GM12878 (cell line): ENCODE measurements around the gene ABHD2. TPM values are rescaled to one million over a fixed set of nuclear protein-coding genes. Genes with fewer than 3 reads are reported as not detected.

Experiments
- ATAC-seq: fragments of 200-7000 bp; cut with Tn5 transposase; 3 replicates; pipeline ENCODE4 v1.9.1; 2020; ENCODE audit warnings: mild to moderate bottlenecking, moderate library complexity
- BruUV-seq: library from RNA; stranded (reverse); fragments of 400-500 nt; replicated peaks from 2 replicates; lab custom pipeline; 2021; lab: Mats Ljungman, UMichigan
- CTCF ChIA-PET: fragments of 300-600 bp; sonication (Branson Sonifier 250); formaldehyde crosslinking; extraction: SDS; loops from one replicate; lab custom pipeline; 2021; ENCODE audit warnings: inconsistent platforms; lab: Yijun Ruan, JAX
- POLR2A ChIA-PET: fragments of 350-600 bp; formaldehyde crosslinking; extraction: SDS; loops from one replicate; lab custom pipeline; 2021; ENCODE audit warnings: inconsistent platforms; lab: Charles Lee
- RAD21 ChIA-PET: fragments of 300-600 bp; sonication (Branson Sonifier 250); formaldehyde crosslinking; loops from one replicate; lab custom pipeline; 2023; ENCODE audit warnings: antibody characterized with exemption; ENCODE audit not compliant: unreplicated experiment; lab: Charles Lee
- SMC1A ChIA-PET: fragments of 300-600 bp; sonication (Branson Sonifier 250); formaldehyde crosslinking; loops from one replicate; lab custom pipeline; 2023; ENCODE audit not compliant: unreplicated experiment, uncharacterized antibody; lab: Charles Lee
- DNase-seq: peaks from one replicate; pipeline ENCODE4 v3.0.0-alpha.2; 2011; ENCODE audit warnings: low read depth, low spot score
- FAIRE-seq: peaks from 3 replicates; lab custom pipeline; 2011; peaks lifted over from hg19 to GRCh38; lab: Jason Lieb, UNC
- H2AFZ ChIP-seq: 2 replicates; pipeline ENCODE4 v1.6.0; 2011; ENCODE audit warnings: low read depth, low read length, control low read depth; ENCODE audit not compliant: control insufficient read depth
- H3K27ac ChIP-seq: 2 replicates; pipeline ENCODE4 v1.5.1; 2011; ENCODE audit warnings: control low read depth; ENCODE audit not compliant: control insufficient read depth, insufficient read depth
- H3K27me3 ChIP-seq, 2 experiments: replicated peaks in 1 of 2; 2 replicates each; pipeline versions ENCODE4 v1.6.0 to v1.6.1; 2011; ENCODE audit warnings: low read length in 1 of 2; ENCODE audit not compliant: control insufficient read depth in 2 of 2, insufficient read depth in 2 of 2
- H3K36me3 ChIP-seq, 2 experiments: 2 replicates each; pipeline ENCODE4 v1.5.1; 2011; ENCODE audit warnings: low read length in 1 of 2; ENCODE audit not compliant: control insufficient read depth in 2 of 2, insufficient read depth in 2 of 2
- H3K4me1 ChIP-seq: 2 replicates; pipeline ENCODE4 v1.6.1; 2011; ENCODE audit warnings: mild to moderate bottlenecking, low read length, moderate library complexity, mixed read lengths; ENCODE audit not compliant: control insufficient read depth, insufficient read depth
- H3K4me2 ChIP-seq: 2 replicates; pipeline ENCODE4 v1.6.0; 2011; ENCODE audit warnings: control low read depth; ENCODE audit not compliant: control insufficient read depth, insufficient read depth
- H3K4me3 ChIP-seq: fragments of 200-600 bp; sonication (generic); 2 replicates; pipeline ENCODE4 v1.5.1; 2016
- H3K79me2 ChIP-seq: 2 replicates; pipeline ENCODE4 v1.6.0; 2011; ENCODE audit warnings: low read length; ENCODE audit not compliant: control insufficient read depth, insufficient read depth
- H3K9ac ChIP-seq: 2 replicates; pipeline ENCODE4 v1.8.0; 2011; ENCODE audit warnings: low read length, control low read depth, mixed read lengths; ENCODE audit not compliant: control insufficient read depth, insufficient read depth
- H3K9me3 ChIP-seq: replicated peaks from 3 replicates; pipeline ENCODE4 v1.5.1; 2011; ENCODE audit warnings: mild to moderate bottlenecking, low read length; ENCODE audit not compliant: control insufficient read depth, insufficient read depth
- H4K20me1 ChIP-seq: 2 replicates; pipeline ENCODE4 v1.6.0; 2011; ENCODE audit not compliant: control insufficient read depth, insufficient read depth
- HDAC2 ChIP-seq: fragments of 200-600 bp; sonication (generic); IDR thresholded peaks from 2 replicates; pipeline ENCODE4 v1.6.1; 2017
- NBN ChIP-seq: fragments of 450-650 bp; IDR thresholded peaks from 2 replicates; pipeline ENCODE4 v1.6.1; 2016
- SMAD1 ChIP-seq: fragments of 450-650 bp; IDR thresholded peaks from 2 replicates; pipeline ENCODE4 v1.6.1; 2018; ENCODE audit warnings: mild to moderate bottlenecking, low read depth; ENCODE audit not compliant: partially characterized antibody
- SRF ChIP-seq, 2 experiments: IDR thresholded peaks; 2 replicates each; pipeline ENCODE4 v1.6.1; 2011; ENCODE audit warnings: low read depth in 2 of 2, low read length in 2 of 2, mild to moderate bottlenecking in 1 of 2, moderate library complexity in 1 of 2
- TCF3 ChIP-seq: IDR thresholded peaks from 2 replicates; pipeline ENCODE4 v1.6.1; 2012; ENCODE audit warnings: low read depth, mild to moderate bottlenecking, low read length, borderline replicate concordance; ENCODE audit not compliant: insufficient read depth
- WGBS: methylation state at CpG from one replicate; pipeline ENCODE4 v1.1.6; 2016; ENCODE audit warnings: low lambda C conversion rate; ENCODE audit not compliant: insufficient replicate concordance, insufficient coverage; ENCODE audit errors: missing lambda C conversion rate; 5-methylcytosine and 5-hydroxymethylcytosine counted together
- in situ Hi-C: fragments of 300-500 bp; cut with MboI; formaldehyde crosslinking; loops from 9 replicates; pipeline ENCODE4 v1.14.3; 2018; ENCODE audit warnings: mixed read lengths
- intact Hi-C: fragments of 100-400 bp; cut with micrococcal nuclease; formaldehyde crosslinking; loops from one replicate; pipeline ENCODE4 v1.14.2; 2022; ENCODE audit not compliant: unreplicated experiment
- polyA plus RNA-seq, 11 experiments: library from polyadenylated mRNA; depleted of rRNA in 4 of 11; unstranded in 6 of 11; stranded (reverse) in 5 of 11; fragments of >200 nt; fragmentation: Nextera tagmentation in 4 of 11; fragmentation: Illumina TruSeq in 1 of 11; extraction: Ambion mirVana in 4 of 11; extraction: Trizol in 1 of 11; gene quantifications; 1 replicate in 1 of 11; 2 replicates in 10 of 11; pipeline versions ENCODE4 v1.2.1 to v1.2.3, GENCODE V29; 2011 to 2016; ENCODE audit warnings: inconsistent platforms in 2 of 11, missing spikeins in 2 of 11, low read depth in 1 of 11
- total RNA-seq, 4 experiments: library from RNA; depleted of rRNA in 3 of 4; stranded (reverse); fragments of >200 nt in 3 of 4; fragmentation: Illumina TruSeq in 1 of 4; extraction: Trizol in 1 of 4; gene quantifications; 2 replicates each; pipeline versions ENCODE4 v1.2.1 to v1.2.3, GENCODE V29; 2013 to 2021
- TF ChIP-seq, protein P1 (sequence below): fragments of 450-650 bp; IDR thresholded peaks from 2 replicates; pipeline ENCODE4 v1.6.1; 2018; ENCODE audit warnings: mild to moderate bottlenecking, low read depth, moderate library complexity; ENCODE audit not compliant: partially characterized antibody
- TF ChIP-seq, protein P2 (sequence below): fragments of 450-650 bp; IDR thresholded peaks from 2 replicates; pipeline ENCODE4 v1.6.1; 2017; ENCODE audit warnings: mild to moderate bottlenecking, moderate library complexity

The ABHD2 gene
- total and polyA plus RNA-seq, 10 of the 15 experiments (the other 5 are each of a cell fraction or from before 2014, with no cell fraction given), result 1.2 to 33.6 (median 20.4) TPM

DNA sequence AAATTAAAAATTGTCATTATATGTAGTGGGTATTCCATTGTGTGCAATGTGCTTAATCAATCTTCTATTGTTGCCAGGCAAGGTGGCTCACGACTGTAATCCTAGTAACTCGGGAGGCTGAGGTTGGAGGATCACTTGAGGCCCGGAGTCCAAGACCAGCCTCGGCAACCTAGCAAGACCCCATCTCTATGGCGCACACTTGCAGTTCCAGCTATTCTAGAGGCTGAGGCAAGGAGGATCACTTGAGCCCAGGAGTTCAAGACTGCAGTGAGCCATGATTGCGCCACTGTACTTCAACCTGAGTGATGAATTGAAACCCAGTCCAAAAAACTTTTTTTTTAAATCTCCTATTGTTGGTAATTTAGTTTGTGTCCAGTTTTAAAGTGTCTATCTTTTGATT is 33.4 kb upstream of the ABHD2 start:
- H4K20me1 ChIP-seq, result no peaks in the 10 kb centered on the region
- no peaks in the 10 kb centered on the region; a peak in 1 of 4 replicates for H3K27me3 ChIP-seq
- TF ChIP-seq, protein P1, sequence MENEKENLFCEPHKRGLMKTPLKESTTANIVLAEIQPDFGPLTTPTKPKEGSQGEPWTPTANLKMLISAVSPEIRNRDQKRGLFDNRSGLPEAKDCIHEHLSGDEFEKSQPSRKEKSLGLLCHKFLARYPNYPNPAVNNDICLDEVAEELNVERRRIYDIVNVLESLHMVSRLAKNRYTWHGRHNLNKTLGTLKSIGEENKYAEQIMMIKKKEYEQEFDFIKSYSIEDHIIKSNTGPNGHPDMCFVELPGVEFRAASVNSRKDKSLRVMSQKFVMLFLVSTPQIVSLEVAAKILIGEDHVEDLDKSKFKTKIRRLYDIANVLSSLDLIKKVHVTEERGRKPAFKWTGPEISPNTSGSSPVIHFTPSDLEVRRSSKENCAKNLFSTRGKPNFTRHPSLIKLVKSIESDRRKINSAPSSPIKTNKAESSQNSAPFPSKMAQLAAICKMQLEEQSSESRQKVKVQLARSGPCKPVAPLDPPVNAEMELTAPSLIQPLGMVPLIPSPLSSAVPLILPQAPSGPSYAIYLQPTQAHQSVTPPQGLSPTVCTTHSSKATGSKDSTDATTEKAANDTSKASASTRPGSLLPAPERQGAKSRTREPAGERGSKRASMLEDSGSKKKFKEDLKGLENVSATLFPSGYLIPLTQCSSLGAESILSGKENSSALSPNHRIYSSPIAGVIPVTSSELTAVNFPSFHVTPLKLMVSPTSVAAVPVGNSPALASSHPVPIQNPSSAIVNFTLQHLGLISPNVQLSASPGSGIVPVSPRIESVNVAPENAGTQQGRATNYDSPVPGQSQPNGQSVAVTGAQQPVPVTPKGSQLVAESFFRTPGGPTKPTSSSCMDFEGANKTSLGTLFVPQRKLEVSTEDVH, result no peak
- TF ChIP-seq SMAD1 (no peak), NBN (no peak), HDAC2 (no peak), SRF (IDR thresholded peaks at IDR 0.05; ENCODE audit: low read depth in 2 of 2, low read length in 2 of 2) (no peak), TCF3 (no peak)
- TF ChIP-seq, protein P2, sequence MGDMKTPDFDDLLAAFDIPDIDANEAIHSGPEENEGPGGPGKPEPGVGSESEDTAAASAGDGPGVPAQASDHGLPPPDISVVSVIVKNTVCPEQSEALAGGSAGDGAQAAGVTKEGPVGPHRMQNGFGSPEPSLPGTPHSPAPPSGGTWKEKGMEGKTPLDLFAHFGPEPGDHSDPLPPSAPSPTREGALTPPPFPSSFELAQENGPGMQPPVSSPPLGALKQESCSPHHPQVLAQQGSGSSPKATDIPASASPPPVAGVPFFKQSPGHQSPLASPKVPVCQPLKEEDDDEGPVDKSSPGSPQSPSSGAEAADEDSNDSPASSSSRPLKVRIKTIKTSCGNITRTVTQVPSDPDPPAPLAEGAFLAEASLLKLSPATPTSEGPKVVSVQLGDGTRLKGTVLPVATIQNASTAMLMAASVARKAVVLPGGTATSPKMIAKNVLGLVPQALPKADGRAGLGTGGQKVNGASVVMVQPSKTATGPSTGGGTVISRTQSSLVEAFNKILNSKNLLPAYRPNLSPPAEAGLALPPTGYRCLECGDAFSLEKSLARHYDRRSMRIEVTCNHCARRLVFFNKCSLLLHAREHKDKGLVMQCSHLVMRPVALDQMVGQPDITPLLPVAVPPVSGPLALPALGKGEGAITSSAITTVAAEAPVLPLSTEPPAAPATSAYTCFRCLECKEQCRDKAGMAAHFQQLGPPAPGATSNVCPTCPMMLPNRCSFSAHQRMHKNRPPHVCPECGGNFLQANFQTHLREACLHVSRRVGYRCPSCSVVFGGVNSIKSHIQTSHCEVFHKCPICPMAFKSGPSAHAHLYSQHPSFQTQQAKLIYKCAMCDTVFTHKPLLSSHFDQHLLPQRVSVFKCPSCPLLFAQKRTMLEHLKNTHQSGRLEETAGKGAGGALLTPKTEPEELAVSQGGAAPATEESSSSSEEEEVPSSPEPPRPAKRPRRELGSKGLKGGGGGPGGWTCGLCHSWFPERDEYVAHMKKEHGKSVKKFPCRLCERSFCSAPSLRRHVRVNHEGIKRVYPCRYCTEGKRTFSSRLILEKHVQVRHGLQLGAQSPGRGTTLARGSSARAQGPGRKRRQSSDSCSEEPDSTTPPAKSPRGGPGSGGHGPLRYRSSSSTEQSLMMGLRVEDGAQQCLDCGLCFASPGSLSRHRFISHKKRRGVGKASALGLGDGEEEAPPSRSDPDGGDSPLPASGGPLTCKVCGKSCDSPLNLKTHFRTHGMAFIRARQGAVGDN, result no peak
- in situ Hi-C loops (loop anchor here (5.0 kb wide), 2 partner anchors 72 to 122 kb away; no protein-coding TSS in a partner anchor), intact Hi-C loops (loop anchor here (5.0 kb wide), 1 partner anchor 57 kb away; no protein-coding TSS in a partner anchor)
- H3K79me2 ChIP-seq, result no peaks in the 10 kb centered on the region
- no peak for ATAC-seq
- H3K27ac ChIP-seq, result no peak overlapping the region
- 63% methylated on average over 6 of the region's 6 CpGs for WGBS
- no TSS peak for BruUV-seq
- no peak overlapping the region for H3K4me3 ChIP-seq
- H3K4me2 ChIP-seq, result no peak overlapping the region
- ChIA-PET SMC1A (interaction anchor here (0.8 to 1.2 kb wide), 2 partner anchors 75 to 123 kb away, joined by 4 read pairs; no protein-coding TSS in a partner anchor), POLR2A (no interaction called here), RAD21 (no interaction called here), CTCF (interaction anchor here (1.3 to 13.7 kb wide), 5 partner anchors 75 to 152 kb away, joined by 3 to 339 read pairs (median 5); no protein-coding TSS in a partner anchor)
- DNase-seq, result no peak
- H2AFZ ChIP-seq, result no peak overlapping the region
- no peaks in the 10 kb centered on the region for H3K4me1 ChIP-seq
- no peak overlapping the region for H3K9ac ChIP-seq
- FAIRE-seq, result no peak
- H3K9me3 ChIP-seq, result no peaks in the 10 kb centered on the region
- no peaks in the 10 kb centered on the region for H3K36me3 ChIP-seq
